Activated B cell treated with CpG ODN at 0.5 μM for 24 hours (primary cell): ENCODE results near the gene RASL12. TPM values are rescaled to one million over a fixed set of nuclear protein-coding genes. Genes with fewer than 3 reads are reported as not detected.

Experiments
- ATAC-seq: fragments of 200-7000 bp; cut with Tn5 transposase; one replicate; pipeline ENCODE4 v1.10.0; 2021; ENCODE audit warnings: low read depth, mild to moderate bottlenecking, moderate library complexity
- CTCF ChIA-PET: fragments of 350-600 bp; sonication (Branson Sonifier 250); formaldehyde crosslinking; loops from one replicate; lab custom pipeline; 2021; ENCODE audit warnings: antibody characterized with exemption; lab: Charles Lee
- POLR2A ChIA-PET: fragments of 350-600 bp; sonication (Branson Sonifier 250); formaldehyde crosslinking; loops from one replicate; lab custom pipeline; 2021; ENCODE audit warnings: antibody characterized with exemption; lab: Charles Lee
- DNase-seq: peaks from one replicate; pipeline ENCODE4 v3.0.0; 2022
- H3K27ac Mint-ChIP-seq: one replicate; pipeline ENCODE4 v1.8.0; 2020; ENCODE audit warnings: mixed read lengths
- H3K27me3 Mint-ChIP-seq: one replicate; pipeline ENCODE4 v1.8.0; 2021; ENCODE audit warnings: mixed read lengths
- H3K36me3 Mint-ChIP-seq: one replicate; pipeline ENCODE4 v1.8.0; 2021; ENCODE audit warnings: low read depth, mixed read lengths
- H3K4me1 Mint-ChIP-seq: one replicate; pipeline ENCODE4 v1.8.0; 2021; ENCODE audit warnings: mixed read lengths
- H3K4me3 Mint-ChIP-seq: one replicate; pipeline ENCODE4 v1.8.0; 2020; ENCODE audit warnings: mild to moderate bottlenecking, mixed read lengths
- H3K9me3 Mint-ChIP-seq: one replicate; pipeline ENCODE4 v1.8.0; 2020; ENCODE audit warnings: mixed read lengths
- CTCF ChIP-seq: fragments of 200-600 bp; IDR thresholded peaks from one replicate; pipeline ENCODE4 v1.8.0; 2022; ENCODE audit warnings: antibody characterized with exemption, mild to moderate bottlenecking
- intact Hi-C: fragments of 100-400 bp; cut with micrococcal nuclease; formaldehyde crosslinking; loops from one replicate; pipeline ENCODE4 v1.15.1; 2024
- total RNA-seq: library from RNA; stranded (reverse); gene quantifications from 2 replicates; pipeline ENCODE4 v1.2.3, GENCODE V29; 2022

Gene RASL12
- total RNA-seq, 1 donor from 2014 or later: not detected

- no peak for TF ChIP-seq CTCF
- H3K4me1 Mint-ChIP-seq: no peaks in the 10 kb centered on the region
- ATAC-seq (no peak), DNase-seq (no peak)
- no peaks in the 10 kb centered on the region for H3K9me3 Mint-ChIP-seq
- H3K36me3 Mint-ChIP-seq: no peaks in the 10 kb centered on the region
- intact Hi-C loops: no loop called here
- no peak overlapping the region for H3K4me3 Mint-ChIP-seq
- CTCF ChIA-PET: interaction anchor here (0.9 kb wide), 1 partner anchor 12 kb away, joined by 3 read pairs; no protein-coding TSS in a partner anchor
- peaks cover 6% of the 10 kb centered on the region for H3K27me3 Mint-ChIP-seq
- POLR2A ChIA-PET: interaction anchor here (1.5 kb wide), 1 partner anchor 9 kb away, joined by 4 read pairs; no protein-coding TSS in a partner anchor
- no peak overlapping the region for H3K27ac Mint-ChIP-seq
These were observed 24.9 kb downstream of the RASL12 start for GRCh38 chr15:65042776-65043327.

GRCh38 chr15:65041787-65042186 lies 26.0 kb downstream of the RASL12 start:
- ChIA-PET CTCF (no interaction called here), POLR2A (no interaction called here)
- no peak for TF ChIP-seq CTCF
- ATAC-seq (no peak), DNase-seq (no peak)
- H3K36me3 Mint-ChIP-seq: no peaks in the 10 kb centered on the region
- H3K27me3 Mint-ChIP-seq: peaks cover 6% of the 10 kb centered on the region
- H3K4me3 Mint-ChIP-seq: no peak overlapping the region
- no peak overlapping the region for H3K27ac Mint-ChIP-seq
- no peaks in the 10 kb centered on the region for H3K9me3 Mint-ChIP-seq
- intact Hi-C loops: no loop called here
- no peaks in the 10 kb centered on the region for H3K4me1 Mint-ChIP-seq

- POLR2A ChIA-PET: no interaction called here
These were observed 27.3 kb downstream of the RASL12 start for GRCh38 chr15:65040461-65040860.

GRCh38 chr15:65038836-65039235 lies 29.0 kb downstream of the RASL12 start:
- POLR2A ChIA-PET: interaction anchor here (0.6 kb wide), 1 partner anchor 12 kb away, joined by 3 read pairs; no protein-coding TSS in a partner anchor
- Mint-ChIP-seq H3K4me1 (peaks cover under 1% of the 10 kb centered on the region), H3K27ac (no peak overlapping the region), H3K4me3 (no peak overlapping the region), H3K27me3 (peaks cover 4% of the 10 kb centered on the region), H3K9me3 (no peaks in the 10 kb centered on the region), H3K36me3 (no peaks in the 10 kb centered on the region)
- ATAC-seq: no peak
- CTCF ChIA-PET: no interaction called here
- intact Hi-C loops: no loop called here
- no peak for TF ChIP-seq CTCF
- no peak for DNase-seq

More at GRCh38 chr15:65040461-65040860, 27.3 kb downstream of the RASL12 start:
- Mint-ChIP-seq H3K9me3 (no peaks in the 10 kb centered on the region), H3K27me3 (peaks cover 4% of the 10 kb centered on the region), H3K36me3 (no peaks in the 10 kb centered on the region), H3K4me3 (no peak overlapping the region), H3K4me1 (no peaks in the 10 kb centered on the region), H3K27ac (no peak overlapping the region)
- TF ChIP-seq CTCF: no peak
- DNase-seq (no peak), ATAC-seq (no peak)
- intact Hi-C loops: no loop called here
- CTCF ChIA-PET: no interaction called here

GRCh38 chr15:65038428-65038827 lies 29.4 kb downstream of the RASL12 start:
- ChIA-PET POLR2A (no interaction called here), CTCF (no interaction called here)
- H3K4me3 Mint-ChIP-seq: no peak overlapping the region
- H3K36me3 Mint-ChIP-seq: no peaks in the 10 kb centered on the region
- intact Hi-C loops: no loop called here
- peaks cover 4% of the 10 kb centered on the region for H3K27me3 Mint-ChIP-seq
- H3K4me1 Mint-ChIP-seq: peaks cover 3% of the 10 kb centered on the region
- H3K9me3 Mint-ChIP-seq: no peaks in the 10 kb centered on the region
- ATAC-seq (no peak), DNase-seq (no peak)
- TF ChIP-seq CTCF: no peak
- no peak overlapping the region for H3K27ac Mint-ChIP-seq
